HepG2 (cell line): Measurements from ENCODE around the gene RNASE7. TPM values are rescaled to one million over a fixed set of nuclear protein-coding genes. Genes with fewer than 3 reads are reported as not detected.

Source experiments
- MIER3 ChIP-seq: IDR thresholded peaks from 2 replicates; pipeline ENCODE4 v1.6.1; 2016; ENCODE audit warnings: missing compliant biosample characterization, borderline replicate concordance
- NRL ChIP-seq: sonication (generic); formaldehyde crosslinking; IDR thresholded peaks from 2 replicates; pipeline ENCODE4 v1.5.0; 2020; ENCODE audit warnings: missing genetic modification reagents, mild to moderate bottlenecking, moderate library complexity, borderline replicate concordance
- RFXAP ChIP-seq: sonication (generic); formaldehyde crosslinking; IDR thresholded peaks from 2 replicates; pipeline ENCODE4 v1.4.0; 2020; ENCODE audit warnings: missing genetic modification reagents, borderline replicate concordance
- SRSF1 ChIP-seq: fragments of 200-400 bp; formaldehyde crosslinking; optimal IDR thresholded peaks from 2 replicates; pipeline ENCODE3; 2017; ENCODE audit warnings: mild to moderate bottlenecking, low read depth, low read length, moderate library complexity
- TCF7L2 ChIP-seq: IDR thresholded peaks from 2 replicates; pipeline ENCODE4 v1.6.1; 2011; ENCODE audit warnings: mild to moderate bottlenecking, low read depth, low read length, moderate library complexity
- ZFP82 ChIP-seq: sonication (generic); formaldehyde crosslinking; IDR thresholded peaks from 2 replicates; pipeline ENCODE4 v1.5.1; 2020; ENCODE audit warnings: mild to moderate bottlenecking, missing genetic modification reagents, borderline replicate concordance
- ZKSCAN1 ChIP-seq: fragments of 150-350 bp; IDR thresholded peaks from 2 replicates; pipeline ENCODE4 v1.6.1; 2014; ENCODE audit warnings: low read length
- ZNF337 ChIP-seq: sonication (generic); formaldehyde crosslinking; IDR thresholded peaks from 2 replicates; pipeline ENCODE4 v1.5.1; 2020; ENCODE audit warnings: missing genetic modification reagents, low read depth, mild to moderate bottlenecking, borderline replicate concordance
- ZNF563 ChIP-seq: sonication (generic); formaldehyde crosslinking; IDR thresholded peaks from 2 replicates; pipeline ENCODE4 v1.8.0; 2022; ENCODE audit warnings: mild to moderate bottlenecking, moderate library complexity, missing genetic modification reagents
- ZNF709 ChIP-seq: sonication (generic); formaldehyde crosslinking; IDR thresholded peaks from 2 replicates; pipeline ENCODE4 v1.5.0; 2020; ENCODE audit warnings: mild to moderate bottlenecking, missing genetic modification reagents
- ZNF83 ChIP-seq: sonication (generic); formaldehyde crosslinking; IDR thresholded peaks from 2 replicates; pipeline ENCODE4 v1.4.0; 2020; ENCODE audit warnings: missing genetic modification reagents, mild to moderate bottlenecking, borderline replicate concordance
- polyA plus RNA-seq, 8 experiments: library from polyadenylated mRNA; depleted of rRNA in 3 of 8; stranded (reverse) in 7 of 8; unstranded in 1 of 8; fragments of >200 nt; fragmentation: Illumina TruSeq in 4 of 8; extraction: Trizol in 4 of 8; gene quantifications; 2 replicates each; pipeline versions ENCODE4 v1.2.1 to v1.2.3, GENCODE V29; 2011 to 2016; ENCODE audit warnings: low read depth in 4 of 8, missing spikeins in 1 of 8, mixed read lengths in 1 of 8; ENCODE audit not compliant: insufficient read depth in 1 of 8
- total RNA-seq, 5 experiments: library from RNA; depleted of rRNA; stranded (reverse); fragments of >200 nt; fragmentation: Illumina TruSeq; extraction: Trizol; gene quantifications; 2 replicates each; pipeline ENCODE4 v1.2.3, GENCODE V29; 2016; ENCODE audit warnings: low read depth in 1 of 5
- TF ChIP-seq, protein P1 (sequence below): sonication (generic); formaldehyde crosslinking; IDR thresholded peaks from 2 replicates; pipeline ENCODE4 v1.5.0; 2020; ENCODE audit warnings: mild to moderate bottlenecking, missing genetic modification reagents, moderate library complexity
- TF ChIP-seq, protein P2 (sequence below): sonication (generic); formaldehyde crosslinking; IDR thresholded peaks from 2 replicates; pipeline ENCODE4 v1.4.0; 2020; ENCODE audit warnings: missing genetic modification reagents
- TF ChIP-seq, protein P3 (sequence below), 2 experiments: fragments of 450-650 bp in 1 of 2; sonication (generic) in 1 of 2; formaldehyde crosslinking; IDR thresholded peaks; 2 replicates each; pipeline versions ENCODE4 v1.5.0 to v1.8.0; 2020 to 2022; ENCODE audit warnings: mild to moderate bottlenecking in 1 of 2, missing genetic modification reagents in 1 of 2
- TF ChIP-seq, protein P4 (sequence below): sonication (generic); formaldehyde crosslinking; IDR thresholded peaks from 2 replicates; pipeline ENCODE4 v1.5.1; 2020; ENCODE audit warnings: mild to moderate bottlenecking, missing genetic modification reagents, borderline replicate concordance
- TF ChIP-seq, protein P5 (sequence below): sonication (generic); formaldehyde crosslinking; IDR thresholded peaks from 2 replicates; pipeline ENCODE4 v1.8.0; 2022; ENCODE audit warnings: mild to moderate bottlenecking, missing genetic modification reagents, borderline replicate concordance

Gene RNASE7
- total and polyA plus RNA-seq, 2 of the 13 experiments (the other 11 are each of a cell fraction or from before 2014, with no cell fraction given), result 0.04 TPM; not detected in 1

DNA sequence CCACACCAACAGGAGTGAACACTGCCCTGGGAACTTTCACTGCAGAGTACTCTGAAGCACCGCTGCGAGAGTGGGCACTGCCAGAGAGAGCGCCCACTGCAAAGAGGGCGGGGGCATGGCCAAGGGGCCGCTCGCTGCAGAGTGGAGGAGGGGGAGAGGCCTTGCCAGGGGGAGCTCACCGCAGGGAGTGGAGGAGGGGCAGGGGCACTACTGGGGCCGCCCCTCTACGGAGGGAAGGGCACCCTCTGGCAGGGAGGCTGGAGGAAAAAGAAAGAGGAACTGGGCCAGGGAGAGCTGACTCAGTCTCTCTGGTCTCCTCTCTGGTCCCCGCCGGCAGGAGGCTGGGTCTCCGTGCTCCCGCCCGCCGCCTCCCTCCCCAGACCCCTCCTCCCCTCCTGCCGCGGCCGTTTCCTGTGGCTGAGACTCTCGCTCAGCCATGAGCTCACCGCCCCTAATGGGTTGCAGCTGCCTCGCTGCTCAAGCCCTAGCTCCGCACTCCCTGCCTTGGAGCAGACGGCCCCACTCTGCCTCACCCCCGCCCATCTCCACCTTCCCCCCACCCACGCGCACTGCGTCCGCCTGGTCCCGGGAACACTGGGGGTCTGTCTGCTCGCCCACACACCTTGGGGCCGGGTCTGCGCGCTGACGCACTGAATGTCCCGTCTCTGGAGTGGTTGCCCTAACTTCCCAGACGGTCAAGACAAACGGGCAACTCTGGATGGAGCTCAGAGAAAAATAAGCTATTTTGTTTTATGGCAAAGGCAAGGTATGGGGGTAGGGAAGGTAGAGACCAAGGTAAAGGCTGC, 29.3 kb downstream of the RNASE7 start (continued):
- TF ChIP-seq, protein P1, sequence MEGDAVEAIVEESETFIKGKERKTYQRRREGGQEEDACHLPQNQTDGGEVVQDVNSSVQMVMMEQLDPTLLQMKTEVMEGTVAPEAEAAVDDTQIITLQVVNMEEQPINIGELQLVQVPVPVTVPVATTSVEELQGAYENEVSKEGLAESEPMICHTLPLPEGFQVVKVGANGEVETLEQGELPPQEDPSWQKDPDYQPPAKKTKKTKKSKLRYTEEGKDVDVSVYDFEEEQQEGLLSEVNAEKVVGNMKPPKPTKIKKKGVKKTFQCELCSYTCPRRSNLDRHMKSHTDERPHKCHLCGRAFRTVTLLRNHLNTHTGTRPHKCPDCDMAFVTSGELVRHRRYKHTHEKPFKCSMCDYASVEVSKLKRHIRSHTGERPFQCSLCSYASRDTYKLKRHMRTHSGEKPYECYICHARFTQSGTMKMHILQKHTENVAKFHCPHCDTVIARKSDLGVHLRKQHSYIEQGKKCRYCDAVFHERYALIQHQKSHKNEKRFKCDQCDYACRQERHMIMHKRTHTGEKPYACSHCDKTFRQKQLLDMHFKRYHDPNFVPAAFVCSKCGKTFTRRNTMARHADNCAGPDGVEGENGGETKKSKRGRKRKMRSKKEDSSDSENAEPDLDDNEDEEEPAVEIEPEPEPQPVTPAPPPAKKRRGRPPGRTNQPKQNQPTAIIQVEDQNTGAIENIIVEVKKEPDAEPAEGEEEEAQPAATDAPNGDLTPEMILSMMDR, result peak; percentile 11
- TF ChIP-seq ZFP82 (CRISPR knock-in tag), result peak; percentile 73; the same call in 1 of the 2 replicates
- TF ChIP-seq ZNF563 (CRISPR knock-in tag), result no peak
- TF ChIP-seq NRL (CRISPR knock-in tag), result peak; percentile 25; the same call in 1 of the 2 replicates
- no peak for TF ChIP-seq TCF7L2
- no peak for TF ChIP-seq ZNF337 (CRISPR knock-in tag)
- TF ChIP-seq ZNF83, result 0 out of 2 replicates have a peak, but pooled peaks have one; percentile 34
- TF ChIP-seq ZKSCAN1, result no peak
- TF ChIP-seq, protein P2, sequence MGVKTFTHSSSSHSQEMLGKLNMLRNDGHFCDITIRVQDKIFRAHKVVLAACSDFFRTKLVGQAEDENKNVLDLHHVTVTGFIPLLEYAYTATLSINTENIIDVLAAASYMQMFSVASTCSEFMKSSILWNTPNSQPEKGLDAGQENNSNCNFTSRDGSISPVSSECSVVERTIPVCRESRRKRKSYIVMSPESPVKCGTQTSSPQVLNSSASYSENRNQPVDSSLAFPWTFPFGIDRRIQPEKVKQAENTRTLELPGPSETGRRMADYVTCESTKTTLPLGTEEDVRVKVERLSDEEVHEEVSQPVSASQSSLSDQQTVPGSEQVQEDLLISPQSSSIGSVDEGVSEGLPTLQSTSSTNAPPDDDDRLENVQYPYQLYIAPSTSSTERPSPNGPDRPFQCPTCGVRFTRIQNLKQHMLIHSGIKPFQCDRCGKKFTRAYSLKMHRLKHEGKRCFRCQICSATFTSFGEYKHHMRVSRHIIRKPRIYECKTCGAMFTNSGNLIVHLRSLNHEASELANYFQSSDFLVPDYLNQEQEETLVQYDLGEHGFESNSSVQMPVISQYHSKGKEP (CRISPR knock-in tag), result no peak
- TF ChIP-seq SRSF1, result peak; percentile 43
- no peak for TF ChIP-seq MIER3 (CRISPR knock-in tag)
- peak; percentile 48; the same call in 1 of the 2 replicates for TF ChIP-seq ZNF709 (CRISPR knock-in tag)
- TF ChIP-seq, protein P3, sequence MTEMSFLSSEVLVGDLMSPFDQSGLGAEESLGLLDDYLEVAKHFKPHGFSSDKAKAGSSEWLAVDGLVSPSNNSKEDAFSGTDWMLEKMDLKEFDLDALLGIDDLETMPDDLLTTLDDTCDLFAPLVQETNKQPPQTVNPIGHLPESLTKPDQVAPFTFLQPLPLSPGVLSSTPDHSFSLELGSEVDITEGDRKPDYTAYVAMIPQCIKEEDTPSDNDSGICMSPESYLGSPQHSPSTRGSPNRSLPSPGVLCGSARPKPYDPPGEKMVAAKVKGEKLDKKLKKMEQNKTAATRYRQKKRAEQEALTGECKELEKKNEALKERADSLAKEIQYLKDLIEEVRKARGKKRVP (CRISPR knock-in tag; IDR thresholded peaks at IDR 0.05), result no peak
- no peak; the same call in 1 of the 2 replicates for TF ChIP-seq RFXAP (CRISPR knock-in tag)
- TF ChIP-seq, protein P4, sequence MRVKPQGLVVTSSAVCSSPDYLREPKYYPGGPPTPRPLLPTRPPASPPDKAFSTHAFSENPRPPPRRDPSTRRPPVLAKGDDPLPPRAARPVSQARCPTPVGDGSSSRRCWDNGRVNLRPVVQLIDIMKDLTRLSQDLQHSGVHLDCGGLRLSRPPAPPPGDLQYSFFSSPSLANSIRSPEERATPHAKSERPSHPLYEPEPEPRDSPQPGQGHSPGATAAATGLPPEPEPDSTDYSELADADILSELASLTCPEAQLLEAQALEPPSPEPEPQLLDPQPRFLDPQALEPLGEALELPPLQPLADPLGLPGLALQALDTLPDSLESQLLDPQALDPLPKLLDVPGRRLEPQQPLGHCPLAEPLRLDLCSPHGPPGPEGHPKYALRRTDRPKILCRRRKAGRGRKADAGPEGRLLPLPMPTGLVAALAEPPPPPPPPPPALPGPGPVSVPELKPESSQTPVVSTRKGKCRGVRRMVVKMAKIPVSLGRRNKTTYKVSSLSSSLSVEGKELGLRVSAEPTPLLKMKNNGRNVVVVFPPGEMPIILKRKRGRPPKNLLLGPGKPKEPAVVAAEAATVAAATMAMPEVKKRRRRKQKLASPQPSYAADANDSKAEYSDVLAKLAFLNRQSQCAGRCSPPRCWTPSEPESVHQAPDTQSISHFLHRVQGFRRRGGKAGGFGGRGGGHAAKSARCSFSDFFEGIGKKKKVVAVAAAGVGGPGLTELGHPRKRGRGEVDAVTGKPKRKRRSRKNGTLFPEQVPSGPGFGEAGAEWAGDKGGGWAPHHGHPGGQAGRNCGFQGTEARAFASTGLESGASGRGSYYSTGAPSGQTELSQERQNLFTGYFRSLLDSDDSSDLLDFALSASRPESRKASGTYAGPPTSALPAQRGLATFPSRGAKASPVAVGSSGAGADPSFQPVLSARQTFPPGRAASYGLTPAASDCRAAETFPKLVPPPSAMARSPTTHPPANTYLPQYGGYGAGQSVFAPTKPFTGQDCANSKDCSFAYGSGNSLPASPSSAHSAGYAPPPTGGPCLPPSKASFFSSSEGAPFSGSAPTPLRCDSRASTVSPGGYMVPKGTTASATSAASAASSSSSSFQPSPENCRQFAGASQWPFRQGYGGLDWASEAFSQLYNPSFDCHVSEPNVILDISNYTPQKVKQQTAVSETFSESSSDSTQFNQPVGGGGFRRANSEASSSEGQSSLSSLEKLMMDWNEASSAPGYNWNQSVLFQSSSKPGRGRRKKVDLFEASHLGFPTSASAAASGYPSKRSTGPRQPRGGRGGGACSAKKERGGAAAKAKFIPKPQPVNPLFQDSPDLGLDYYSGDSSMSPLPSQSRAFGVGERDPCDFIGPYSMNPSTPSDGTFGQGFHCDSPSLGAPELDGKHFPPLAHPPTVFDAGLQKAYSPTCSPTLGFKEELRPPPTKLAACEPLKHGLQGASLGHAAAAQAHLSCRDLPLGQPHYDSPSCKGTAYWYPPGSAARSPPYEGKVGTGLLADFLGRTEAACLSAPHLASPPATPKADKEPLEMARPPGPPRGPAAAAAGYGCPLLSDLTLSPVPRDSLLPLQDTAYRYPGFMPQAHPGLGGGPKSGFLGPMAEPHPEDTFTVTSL (CRISPR knock-in tag), result peak; percentile 65; the same call in 1 of the 2 replicates
- TF ChIP-seq, protein P5, sequence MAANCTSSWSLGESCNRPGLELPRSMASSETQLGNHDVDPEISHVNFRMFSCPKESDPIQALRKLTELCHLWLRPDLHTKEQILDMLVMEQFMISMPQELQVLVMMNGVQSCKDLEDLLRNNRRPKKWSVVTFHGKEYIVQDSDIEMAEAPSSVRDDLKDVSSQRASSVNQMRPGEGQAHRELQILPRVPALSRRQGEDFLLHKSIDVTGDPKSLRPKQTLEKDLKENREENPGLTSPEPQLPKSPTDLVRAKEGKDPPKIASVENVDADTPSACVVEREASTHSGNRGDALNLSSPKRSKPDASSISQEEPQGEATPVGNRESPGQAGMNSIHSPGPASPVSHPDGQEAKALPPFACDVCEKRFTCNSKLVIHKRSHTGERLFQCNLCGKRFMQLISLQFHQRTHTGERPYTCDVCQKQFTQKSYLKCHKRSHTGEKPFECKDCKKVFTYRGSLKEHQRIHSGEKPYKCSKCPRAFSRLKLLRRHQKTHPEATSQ (CRISPR knock-in tag), result no peak
